Right lobe of liver (tissue), 6 donors: ENCODE data around the gene MYO1D. TPM values are rescaled to one million over a fixed set of nuclear protein-coding genes. Genes with fewer than 3 reads are reported as not detected.

ENCODE experiments used
- ATAC-seq, 4 donors: fragments of 200-7000 bp; cut with Tn5 transposase; one replicate each; pipeline ENCODE4 v1.9.1; 2020; ENCODE audit warnings: mild to moderate bottlenecking in 4 of 4, moderate library complexity in 4 of 4
- DNase-seq, 3 donors: peaks; one replicate each; pipeline ENCODE4 v3.0.0-alpha.2; 2020
- H3K27ac ChIP-seq, 3 donors: fragments of 200-600 bp; one replicate each; pipeline ENCODE4 v1.8.0; 2022
- H3K27me3 ChIP-seq, 2 donors: fragments of 200-600 bp; one replicate each; pipeline ENCODE4 v1.8.0; 2022
- H3K36me3 ChIP-seq, 4 donors: fragments of 200-600 bp; sonication (generic) in 1 of 4; one replicate each; pipeline versions ENCODE4 v1.5.1 to v1.8.0; 2017 to 2022; ENCODE audit warnings: control low read depth in 1 of 4
- H3K4me1 ChIP-seq, 4 donors: fragments of 200-600 bp; sonication (generic) in 1 of 4; one replicate each; pipeline versions ENCODE4 v1.5.1 to v1.8.0; 2017 to 2022; ENCODE audit warnings: control low read depth in 1 of 4
- H3K4me3 ChIP-seq, 3 donors: fragments of 200-600 bp; one replicate each; pipeline ENCODE4 v1.8.0; 2022
- H3K9me3 ChIP-seq, 4 donors: fragments of 200-600 bp; sonication (generic) in 1 of 4; one replicate each; pipeline versions ENCODE4 v1.5.1 to v1.8.0; 2017 to 2022; ENCODE audit warnings: control low read depth in 1 of 4
- POLR2A ChIP-seq: fragments of 450-650 bp; IDR thresholded peaks from one replicate; pipeline ENCODE4 v1.6.1; 2017; ENCODE audit warnings: antibody characterized with exemption, mild to moderate bottlenecking
- WGBS: methylation state at CpG from one replicate; pipeline ENCODE4 v1.1.6; 2018; ENCODE audit warnings: low coverage, low lambda C conversion rate; ENCODE audit not compliant: insufficient coverage; ENCODE audit errors: missing lambda C conversion rate; 5-methylcytosine and 5-hydroxymethylcytosine counted together
- intact Hi-C, 2 donors: fragments of 100-400 bp; cut with DNase I; formaldehyde crosslinking; loops; one replicate each; pipeline versions ENCODE4 v1.11.2 to v1.14.1; 2022
- total RNA-seq, 6 experiments: library from RNA; depleted of rRNA in 2 of 6; stranded (reverse); fragments of >200 nt in 2 of 6; fragmentation: NEBNext Ultra II Directional in 3 of 6; extraction: Animal tissue kit (Norgen Biotek cat#: 25700) in 3 of 6; gene quantifications; one replicate each; pipeline versions ENCODE4 v1.1.0 to v1.2.4, GENCODE V29; 2016 to 2023
- TF ChIP-seq, protein P1 (sequence below), 4 donors: fragments of 200-600 bp in 3 of 4; fragments of 450-650 bp in 1 of 4; IDR thresholded peaks; one replicate each; pipeline versions ENCODE4 v1.5.1 to v1.8.0; 2016 to 2022; ENCODE audit warnings: antibody characterized with exemption in 4 of 4, mild to moderate bottlenecking in 2 of 4
- donor health status: DM: no; HTN: yes; CAD: no.
- donor health status: DM: no; HTN: no; CAD: no.
- donor health status: DM: no; HTN: no; CAD: no.
- donor health status: DM: no; HTN: yes; CAD: no.
- donor health status: DM: no; HTN: yes; CAD: no.

The MYO1D gene
- total RNA-seq, 6 experiments from 2014 or later, result 17.6 to 25.7 (median 21.0) TPM

GRCh38 chr17:32470405-32471167, 406.3 kb downstream of the MYO1D start:
- WGBS, result 90% methylated on average over 4 of the region's 6 CpGs
- no peak overlapping the region for H3K27ac ChIP-seq
- intact Hi-C loops, result loop anchor here in 1 of 2 donors (10.0 kb wide), 1 partner anchor 304 kb away; no protein-coding TSS in a partner anchor

DNA sequence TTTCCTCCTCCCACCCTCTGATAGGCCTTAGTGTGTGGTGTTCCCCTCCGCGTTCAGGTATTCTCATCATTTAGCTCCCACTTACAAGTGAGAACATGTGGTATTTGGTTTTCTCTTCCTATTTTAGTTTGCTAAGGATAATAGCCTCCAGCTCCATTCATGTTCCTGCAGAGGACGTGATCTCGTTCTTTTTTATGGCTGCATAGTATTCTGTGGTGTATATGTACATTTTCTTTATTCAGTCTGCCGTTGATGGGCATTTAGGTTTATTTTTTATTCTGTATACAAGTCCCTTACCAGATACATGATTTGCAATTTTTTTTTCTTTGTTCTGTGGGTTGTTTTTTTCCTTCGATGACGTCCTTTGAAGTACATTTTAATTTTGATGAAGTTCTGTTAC, 409.0 kb downstream of the MYO1D start:
- Histone ChIP-seq H3K27ac (no peak overlapping the region), H3K4me1 (no peaks in the 10 kb centered on the region), H3K36me3 (peaks cover 4 to 95% (median 36%) of the 10 kb centered on the region in 4 donors), H3K4me3 (no peak overlapping the region), H3K27me3 (no peaks in the 10 kb centered on the region), H3K9me3 (no peaks in the 10 kb centered on the region)
- ATAC-seq (no peak), DNase-seq (no peak)
- no peak for TF ChIP-seq POLR2A
- TF ChIP-seq, protein P1, sequence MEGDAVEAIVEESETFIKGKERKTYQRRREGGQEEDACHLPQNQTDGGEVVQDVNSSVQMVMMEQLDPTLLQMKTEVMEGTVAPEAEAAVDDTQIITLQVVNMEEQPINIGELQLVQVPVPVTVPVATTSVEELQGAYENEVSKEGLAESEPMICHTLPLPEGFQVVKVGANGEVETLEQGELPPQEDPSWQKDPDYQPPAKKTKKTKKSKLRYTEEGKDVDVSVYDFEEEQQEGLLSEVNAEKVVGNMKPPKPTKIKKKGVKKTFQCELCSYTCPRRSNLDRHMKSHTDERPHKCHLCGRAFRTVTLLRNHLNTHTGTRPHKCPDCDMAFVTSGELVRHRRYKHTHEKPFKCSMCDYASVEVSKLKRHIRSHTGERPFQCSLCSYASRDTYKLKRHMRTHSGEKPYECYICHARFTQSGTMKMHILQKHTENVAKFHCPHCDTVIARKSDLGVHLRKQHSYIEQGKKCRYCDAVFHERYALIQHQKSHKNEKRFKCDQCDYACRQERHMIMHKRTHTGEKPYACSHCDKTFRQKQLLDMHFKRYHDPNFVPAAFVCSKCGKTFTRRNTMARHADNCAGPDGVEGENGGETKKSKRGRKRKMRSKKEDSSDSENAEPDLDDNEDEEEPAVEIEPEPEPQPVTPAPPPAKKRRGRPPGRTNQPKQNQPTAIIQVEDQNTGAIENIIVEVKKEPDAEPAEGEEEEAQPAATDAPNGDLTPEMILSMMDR (IDR thresholded peaks at IDR 0.05), result no peak
- intact Hi-C loops, result no loop called here
- 98% methylated on average over 7 of the region's 7 CpGs for WGBS

More at GRCh38 chr17:32470405-32471167, 406.3 kb downstream of the MYO1D start:
- no peaks in the 10 kb centered on the region for H3K4me1 ChIP-seq
- no peak overlapping the region for H3K4me3 ChIP-seq
- H3K9me3 ChIP-seq, result no peaks in the 10 kb centered on the region
- DNase-seq (no peak), ATAC-seq (no peak)
- H3K36me3 ChIP-seq, result peaks cover 0 to 95% (median 38%) of the 10 kb centered on the region in 4 donors
- no peak for TF ChIP-seq POLR2A
- TF ChIP-seq, protein P1 (IDR thresholded peaks at IDR 0.05), result no peak
- no peaks in the 10 kb centered on the region for H3K27me3 ChIP-seq

DNA sequence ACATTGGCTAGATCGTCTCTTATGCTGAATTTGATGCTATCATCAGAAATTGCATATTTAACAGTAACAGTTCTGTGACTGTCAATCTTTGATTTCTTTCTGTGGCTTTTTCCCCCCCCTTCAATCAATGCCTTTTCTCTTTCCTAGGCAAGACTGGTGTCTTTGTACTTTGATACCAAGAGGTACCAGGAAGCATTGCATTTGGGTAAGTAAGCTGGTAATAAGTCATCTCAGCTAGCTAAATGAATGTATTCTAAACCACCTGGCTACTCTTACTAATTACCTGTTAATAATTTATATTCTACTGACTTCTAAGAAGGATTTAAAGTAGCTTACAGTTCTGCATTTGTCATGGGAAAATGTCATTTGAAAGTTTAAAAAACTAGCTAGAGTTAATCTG, 412.6 kb downstream of the MYO1D start:
- no peaks in the 10 kb centered on the region for H3K9me3 ChIP-seq
- DNase-seq (no peak), ATAC-seq (no peak)
- H3K4me1 ChIP-seq, result peaks cover 0 to 5% (median 0%) of the 10 kb centered on the region in 4 donors
- no peaks in the 10 kb centered on the region for H3K27me3 ChIP-seq
- H3K4me3 ChIP-seq, result no peak overlapping the region
- H3K27ac ChIP-seq, result no peak overlapping the region
- H3K36me3 ChIP-seq, result peaks cover 4 to 84% (median 28%) of the 10 kb centered on the region in 4 donors
- intact Hi-C loops, result no loop called here
- TF ChIP-seq, protein P1 (IDR thresholded peaks at IDR 0.05), result no peak
- no peak for TF ChIP-seq POLR2A
- 38% methylated on average over 1 of the region's 1 CpG for WGBS

GRCh38 chr17:32463304-32463703, 413.6 kb downstream of the MYO1D start:
- Histone ChIP-seq H3K9me3 (no peaks in the 10 kb centered on the region), H3K4me3 (no peak overlapping the region), H3K27me3 (no peaks in the 10 kb centered on the region), H3K4me1 (peaks cover 0 to 5% (median 0%) of the 10 kb centered on the region in 4 donors), H3K27ac (no peak overlapping the region), H3K36me3 (peaks cover 4 to 84% (median 27%) of the 10 kb centered on the region in 4 donors)
- no peak for TF ChIP-seq POLR2A
- TF ChIP-seq, protein P1 (IDR thresholded peaks at IDR 0.05), result no peak
- DNase-seq (no peak), ATAC-seq (no peak)
- intact Hi-C loops, result no loop called here
- WGBS, result 83% methylated on average over 3 of the region's 3 CpGs
